SK-N-SH treated with all-trans-retinoic acid at 6 μM for 48 hours (cell line): Measurements from ENCODE around the gene SULT6B1.

ENCODE experiments used
- ATAC-seq: fragments of 200-7000 bp; cut with Tn5 transposase; 3 replicates; pipeline ENCODE4 v1.9.1; 2020; ENCODE audit warnings: mild to moderate bottlenecking, moderate library complexity
- ARNTL ChIP-seq: fragments of 450-650 bp; formaldehyde crosslinking; IDR thresholded peaks from 2 replicates; pipeline ENCODE4 v1.5.0; 2020; ENCODE audit warnings: low read depth, mild to moderate bottlenecking, moderate library complexity, borderline replicate concordance
- BACH2 ChIP-seq: fragments of 250-450 bp; sonication (Bioruptor Pico); IDR thresholded peaks from 2 replicates; pipeline ENCODE4 v1.9.0; 2021; ENCODE audit warnings: mild to moderate bottlenecking, borderline replicate concordance
- CSDC2 ChIP-seq: fragments of 250-450 bp; sonication (Bioruptor Pico); IDR thresholded peaks from 2 replicates; pipeline ENCODE4 v1.5.0; 2020; ENCODE audit warnings: mild to moderate bottlenecking, moderate library complexity
- ESRRG ChIP-seq: fragments of 250-450 bp; sonication (Bioruptor Pico); IDR thresholded peaks from 2 replicates; pipeline ENCODE4 v1.6.1; 2021; ENCODE audit warnings: mild to moderate bottlenecking
- GLIS3 ChIP-seq: fragments of 250-450 bp; sonication (Bioruptor Pico); IDR thresholded peaks from 2 replicates; pipeline ENCODE4 v1.5.0; 2020; ENCODE audit warnings: mild to moderate bottlenecking, moderate library complexity
- ISL1 ChIP-seq: fragments of 250-450 bp; sonication (Bioruptor Pico); IDR thresholded peaks from 2 replicates; pipeline ENCODE4 v2.1.2; 2022; ENCODE audit warnings: mild to moderate bottlenecking, moderate library complexity
- OSR1 ChIP-seq: fragments of 250-450 bp; sonication (Bioruptor Pico); IDR thresholded peaks from 2 replicates; pipeline ENCODE4 v1.8.0; 2022; ENCODE audit warnings: moderate library complexity, mild to moderate bottlenecking, inconsistent platforms
- PPARA ChIP-seq: fragments of 250-450 bp; sonication (Bioruptor Pico); IDR thresholded peaks from 2 replicates; pipeline ENCODE4 v1.5.0; 2020; ENCODE audit warnings: mild to moderate bottlenecking, borderline replicate concordance
- RARB ChIP-seq: fragments of 250-450 bp; sonication (Bioruptor Pico); IDR thresholded peaks from 2 replicates; pipeline ENCODE4 v1.8.0; 2021; ENCODE audit warnings: mild to moderate bottlenecking, moderate library complexity
- SNAI2 ChIP-seq: fragments of 250-450 bp; sonication (Bioruptor Pico); IDR thresholded peaks from 2 replicates; pipeline ENCODE4 v1.5.0; 2020; ENCODE audit warnings: mild to moderate bottlenecking, moderate library complexity
- TCF4 ChIP-seq: fragments of 250-450 bp; sonication (Bioruptor Pico); IDR thresholded peaks from 2 replicates; pipeline ENCODE4 v1.8.0; 2021; ENCODE audit warnings: mild to moderate bottlenecking, moderate library complexity, borderline replicate concordance
- TOX ChIP-seq: fragments of 250-450 bp; sonication (Bioruptor Pico); IDR thresholded peaks from 2 replicates; pipeline ENCODE4 v1.8.0; 2021; ENCODE audit warnings: mild to moderate bottlenecking, moderate library complexity, borderline replicate concordance
- ZFP3 ChIP-seq: fragments of 250-450 bp; sonication (Bioruptor Pico); IDR thresholded peaks from 2 replicates; pipeline ENCODE4 v1.5.0; 2020; ENCODE audit warnings: mild to moderate bottlenecking, moderate library complexity
- ZFP30 ChIP-seq: fragments of 450-650 bp; formaldehyde crosslinking; IDR thresholded peaks from 2 replicates; pipeline ENCODE4 v1.5.0; 2022; ENCODE audit warnings: mild to moderate bottlenecking, moderate library complexity
- ZNF565 ChIP-seq: fragments of 450-650 bp; formaldehyde crosslinking; conservative IDR thresholded peaks from 2 replicates; pipeline ENCODE4 v1.5.0; 2020; ENCODE audit warnings: low read depth, mild to moderate bottlenecking, moderate library complexity
- ZNF70 ChIP-seq: fragments of 450-650 bp; formaldehyde crosslinking; IDR thresholded peaks from 2 replicates; pipeline ENCODE4 v1.5.0; 2020; ENCODE audit warnings: mild to moderate bottlenecking, moderate library complexity
- ZNF8 ChIP-seq: fragments of 450-650 bp; formaldehyde crosslinking; IDR thresholded peaks from 2 replicates; pipeline ENCODE4 v1.5.0; 2020; ENCODE audit warnings: mild to moderate bottlenecking, moderate library complexity
- TF ChIP-seq, protein P1 (sequence below): fragments of 250-450 bp; sonication (Bioruptor Pico); IDR thresholded peaks from 2 replicates; pipeline ENCODE4 v1.5.0; 2020; ENCODE audit warnings: mild to moderate bottlenecking, moderate library complexity
- TF ChIP-seq, protein P2 (sequence below): fragments of 250-450 bp; sonication (Bioruptor Pico); IDR thresholded peaks from 2 replicates; pipeline ENCODE4 v1.8.0; 2020; ENCODE audit warnings: mild to moderate bottlenecking, moderate library complexity, borderline replicate concordance
- TF ChIP-seq, protein P3 (sequence below): fragments of 250-450 bp; sonication (Bioruptor Pico); IDR thresholded peaks from 2 replicates; pipeline ENCODE4 v1.5.1; 2020; ENCODE audit warnings: low read depth, mild to moderate bottlenecking, moderate library complexity
- TF ChIP-seq, protein P4 (sequence below): fragments of 250-450 bp; sonication (Bioruptor Pico); IDR thresholded peaks from 2 replicates; pipeline ENCODE4 v1.5.1; 2021; ENCODE audit warnings: mild to moderate bottlenecking, moderate library complexity

Gene SULT6B1

DNA sequence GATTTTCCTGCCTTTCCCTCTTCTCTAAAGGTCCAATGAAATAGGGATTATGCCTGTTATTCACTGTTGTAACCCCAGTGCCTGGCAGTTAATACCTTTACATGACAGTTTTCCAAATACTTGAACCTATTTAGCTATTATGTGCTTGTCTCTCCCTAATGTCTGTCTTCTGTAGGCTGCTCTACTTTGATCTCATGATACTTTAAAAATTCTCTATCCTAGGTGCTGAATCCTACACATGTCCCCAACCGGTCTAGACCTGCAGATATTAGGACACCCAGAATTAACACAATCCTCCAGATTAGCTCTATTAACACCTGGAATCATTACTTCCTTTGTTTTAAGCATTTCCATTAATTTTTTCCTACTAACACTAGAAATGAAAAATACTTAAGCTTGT lies 35.6 kb upstream of the SULT6B1 start:
- no peak for ATAC-seq
- TF ChIP-seq ZFP3 (CRISPR knock-in tag) (no peak), ESRRG (no peak), TCF4 (CRISPR knock-in tag) (no peak), PPARA (CRISPR knock-in tag) (no peak), RARB (CRISPR knock-in tag) (no peak)
- TF ChIP-seq, all 23 proteins: peak for 0

DNA sequence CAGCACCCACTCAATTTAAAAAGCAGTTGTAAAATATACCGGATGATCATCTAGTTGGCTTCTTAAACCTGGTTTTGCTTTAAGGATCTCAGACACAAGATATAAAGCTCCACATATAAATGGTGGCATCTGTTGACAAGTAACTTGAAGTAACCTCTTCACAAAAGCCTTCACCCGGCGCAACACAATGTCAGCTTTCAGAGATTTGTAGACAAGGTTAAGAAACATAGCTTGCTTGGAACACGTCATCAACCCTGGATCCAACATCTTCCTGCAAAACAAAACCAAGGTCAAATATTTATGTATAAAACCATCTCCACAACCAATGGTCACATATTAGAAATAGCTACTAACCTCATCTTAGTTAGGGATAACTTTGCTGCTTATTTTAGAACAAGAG lies 34.7 kb upstream of the SULT6B1 start:
- TF ChIP-seq TCF4 (CRISPR knock-in tag) (no peak), ZFP30 (CRISPR knock-in tag) (no peak), ISL1 (CRISPR knock-in tag) (no peak), TOX (CRISPR knock-in tag) (no peak), ZNF70 (CRISPR knock-in tag) (no peak), ARNTL (CRISPR knock-in tag) (no peak), CSDC2 (no peak), PPARA (CRISPR knock-in tag) (no peak)
- TF ChIP-seq, protein P1, sequence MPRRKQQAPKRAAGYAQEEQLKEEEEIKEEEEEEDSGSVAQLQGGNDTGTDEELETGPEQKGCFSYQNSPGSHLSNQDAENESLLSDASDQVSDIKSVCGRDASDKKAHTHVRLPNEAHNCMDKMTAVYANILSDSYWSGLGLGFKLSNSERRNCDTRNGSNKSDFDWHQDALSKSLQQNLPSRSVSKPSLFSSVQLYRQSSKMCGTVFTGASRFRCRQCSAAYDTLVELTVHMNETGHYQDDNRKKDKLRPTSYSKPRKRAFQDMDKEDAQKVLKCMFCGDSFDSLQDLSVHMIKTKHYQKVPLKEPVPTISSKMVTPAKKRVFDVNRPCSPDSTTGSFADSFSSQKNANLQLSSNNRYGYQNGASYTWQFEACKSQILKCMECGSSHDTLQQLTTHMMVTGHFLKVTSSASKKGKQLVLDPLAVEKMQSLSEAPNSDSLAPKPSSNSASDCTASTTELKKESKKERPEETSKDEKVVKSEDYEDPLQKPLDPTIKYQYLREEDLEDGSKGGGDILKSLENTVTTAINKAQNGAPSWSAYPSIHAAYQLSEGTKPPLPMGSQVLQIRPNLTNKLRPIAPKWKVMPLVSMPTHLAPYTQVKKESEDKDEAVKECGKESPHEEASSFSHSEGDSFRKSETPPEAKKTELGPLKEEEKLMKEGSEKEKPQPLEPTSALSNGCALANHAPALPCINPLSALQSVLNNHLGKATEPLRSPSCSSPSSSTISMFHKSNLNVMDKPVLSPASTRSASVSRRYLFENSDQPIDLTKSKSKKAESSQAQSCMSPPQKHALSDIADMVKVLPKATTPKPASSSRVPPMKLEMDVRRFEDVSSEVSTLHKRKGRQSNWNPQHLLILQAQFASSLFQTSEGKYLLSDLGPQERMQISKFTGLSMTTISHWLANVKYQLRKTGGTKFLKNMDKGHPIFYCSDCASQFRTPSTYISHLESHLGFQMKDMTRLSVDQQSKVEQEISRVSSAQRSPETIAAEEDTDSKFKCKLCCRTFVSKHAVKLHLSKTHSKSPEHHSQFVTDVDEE (CRISPR knock-in tag) = no peak
- TF ChIP-seq, protein P2, sequence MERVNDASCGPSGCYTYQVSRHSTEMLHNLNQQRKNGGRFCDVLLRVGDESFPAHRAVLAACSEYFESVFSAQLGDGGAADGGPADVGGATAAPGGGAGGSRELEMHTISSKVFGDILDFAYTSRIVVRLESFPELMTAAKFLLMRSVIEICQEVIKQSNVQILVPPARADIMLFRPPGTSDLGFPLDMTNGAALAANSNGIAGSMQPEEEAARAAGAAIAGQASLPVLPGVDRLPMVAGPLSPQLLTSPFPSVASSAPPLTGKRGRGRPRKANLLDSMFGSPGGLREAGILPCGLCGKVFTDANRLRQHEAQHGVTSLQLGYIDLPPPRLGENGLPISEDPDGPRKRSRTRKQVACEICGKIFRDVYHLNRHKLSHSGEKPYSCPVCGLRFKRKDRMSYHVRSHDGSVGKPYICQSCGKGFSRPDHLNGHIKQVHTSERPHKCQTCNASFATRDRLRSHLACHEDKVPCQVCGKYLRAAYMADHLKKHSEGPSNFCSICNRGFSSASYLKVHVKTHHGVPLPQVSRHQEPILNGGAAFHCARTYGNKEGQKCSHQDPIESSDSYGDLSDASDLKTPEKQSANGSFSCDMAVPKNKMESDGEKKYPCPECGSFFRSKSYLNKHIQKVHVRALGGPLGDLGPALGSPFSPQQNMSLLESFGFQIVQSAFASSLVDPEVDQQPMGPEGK (CRISPR knock-in tag) = no peak
- no peak for ATAC-seq

DNA sequence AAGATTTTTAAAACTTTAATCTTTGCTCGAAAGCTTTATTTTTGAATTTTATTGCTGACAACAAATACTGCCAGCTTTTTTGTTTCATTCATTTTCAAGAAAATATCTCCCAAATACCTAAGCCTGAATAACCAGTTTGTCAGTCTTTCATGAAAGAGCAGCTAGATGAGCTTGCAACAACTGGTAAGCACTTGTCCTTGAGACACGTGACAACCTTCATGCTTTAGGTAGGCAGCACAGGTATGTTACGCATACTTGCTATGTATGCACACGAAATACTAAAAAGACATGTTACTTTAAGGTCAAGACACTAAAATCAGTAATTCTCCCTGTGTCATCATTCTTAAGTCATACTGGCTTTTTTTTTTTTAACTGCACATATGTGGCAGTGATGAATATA lies 30.6 kb upstream of the SULT6B1 start:
- TF ChIP-seq ZNF8 (CRISPR knock-in tag) = no peak
- TF ChIP-seq TOX (CRISPR knock-in tag) = no peak
- TF ChIP-seq CSDC2 = no peak
- TF ChIP-seq ZFP30 (CRISPR knock-in tag) = no peak
- no peak for TF ChIP-seq ISL1 (CRISPR knock-in tag)
- no peak for TF ChIP-seq RARB (CRISPR knock-in tag)
- TF ChIP-seq, protein P3, sequence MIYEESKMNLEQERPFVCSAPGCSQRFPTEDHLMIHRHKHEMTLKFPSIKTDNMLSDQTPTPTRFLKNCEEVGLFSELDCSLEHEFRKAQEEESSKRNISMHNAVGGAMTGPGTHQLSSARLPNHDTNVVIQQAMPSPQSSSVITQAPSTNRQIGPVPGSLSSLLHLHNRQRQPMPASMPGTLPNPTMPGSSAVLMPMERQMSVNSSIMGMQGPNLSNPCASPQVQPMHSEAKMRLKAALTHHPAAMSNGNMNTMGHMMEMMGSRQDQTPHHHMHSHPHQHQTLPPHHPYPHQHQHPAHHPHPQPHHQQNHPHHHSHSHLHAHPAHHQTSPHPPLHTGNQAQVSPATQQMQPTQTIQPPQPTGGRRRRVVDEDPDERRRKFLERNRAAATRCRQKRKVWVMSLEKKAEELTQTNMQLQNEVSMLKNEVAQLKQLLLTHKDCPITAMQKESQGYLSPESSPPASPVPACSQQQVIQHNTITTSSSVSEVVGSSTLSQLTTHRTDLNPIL (CRISPR knock-in tag) = no peak
- TF ChIP-seq ZNF565 = no peak
- TF ChIP-seq TCF4 (CRISPR knock-in tag) = no peak
- no peak for TF ChIP-seq BACH2 (CRISPR knock-in tag)
- TF ChIP-seq OSR1 = no peak
- no peak for TF ChIP-seq ESRRG
- TF ChIP-seq GLIS3 (CRISPR knock-in tag) = no peak
- TF ChIP-seq SNAI2 = no peak
- TF ChIP-seq, protein P2 (CRISPR knock-in tag) = no peak
- TF ChIP-seq, protein P4, sequence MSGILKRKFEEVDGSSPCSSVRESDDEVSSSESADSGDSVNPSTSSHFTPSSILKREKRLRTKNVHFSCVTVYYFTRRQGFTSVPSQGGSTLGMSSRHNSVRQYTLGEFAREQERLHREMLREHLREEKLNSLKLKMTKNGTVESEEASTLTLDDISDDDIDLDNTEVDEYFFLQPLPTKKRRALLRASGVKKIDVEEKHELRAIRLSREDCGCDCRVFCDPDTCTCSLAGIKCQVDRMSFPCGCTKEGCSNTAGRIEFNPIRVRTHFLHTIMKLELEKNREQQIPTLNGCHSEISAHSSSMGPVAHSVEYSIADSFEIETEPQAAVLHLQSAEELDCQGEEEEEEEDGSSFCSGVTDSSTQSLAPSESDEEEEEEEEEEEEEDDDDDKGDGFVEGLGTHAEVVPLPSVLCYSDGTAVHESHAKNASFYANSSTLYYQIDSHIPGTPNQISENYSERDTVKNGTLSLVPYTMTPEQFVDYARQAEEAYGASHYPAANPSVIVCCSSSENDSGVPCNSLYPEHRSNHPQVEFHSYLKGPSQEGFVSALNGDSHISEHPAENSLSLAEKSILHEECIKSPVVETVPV (CRISPR knock-in tag) = no peak
- ATAC-seq = no peak
